ENCODE results near the gene SLC6A8.

The SLC6A8 gene

GRCh38 chrX:153717445-153717844 lies 29.7 kb downstream of the SLC6A8 start:
- Mint-ChIP-seq H3K9me3 (peaks cover 12% of the 10 kb centered on the region), H3K27me3 (ENCODE audit: low read depth) (no peaks in the 10 kb centered on the region), H3K4me1 (peaks cover 5% of the 10 kb centered on the region), H3K27ac (no peak overlapping the region), H3K4me3 (no peak overlapping the region), H3K36me3 (ENCODE audit: low read depth) (peaks cover 62% of the 10 kb centered on the region)
- TF ChIP-seq CTCF (IDR thresholded peaks at IDR 0.05; ENCODE audit: unreplicated experiment in 3 of 3), result no peak

- peaks cover 13% of the 10 kb centered on the region for H3K9me3 Mint-ChIP-seq
Observed at GRCh38 chrX:153719238-153719637, 31.5 kb downstream of the SLC6A8 start.

GRCh38 chrX:153719701-153720100 lies 32.0 kb downstream of the SLC6A8 start:
- peaks cover 47% of the 10 kb centered on the region for H3K36me3 Mint-ChIP-seq (ENCODE audit: low read depth)
- H3K4me3 Mint-ChIP-seq, result no peak overlapping the region
- H3K27me3 Mint-ChIP-seq (ENCODE audit: low read depth), result no peaks in the 10 kb centered on the region
- H3K9me3 Mint-ChIP-seq, result peaks cover 13% of the 10 kb centered on the region
- no peak overlapping the region for H3K27ac Mint-ChIP-seq
- TF ChIP-seq CTCF (IDR thresholded peaks at IDR 0.05; ENCODE audit: unreplicated experiment in 3 of 3), result no peak
- H3K4me1 Mint-ChIP-seq, result peaks cover 8% of the 10 kb centered on the region

More at GRCh38 chrX:153719238-153719637, 31.5 kb downstream of the SLC6A8 start:
- H3K4me1 Mint-ChIP-seq, result peaks cover 8% of the 10 kb centered on the region
- no peak overlapping the region for H3K4me3 Mint-ChIP-seq
- no peaks in the 10 kb centered on the region for H3K27me3 Mint-ChIP-seq (ENCODE audit: low read depth)
- TF ChIP-seq CTCF (IDR thresholded peaks at IDR 0.05; ENCODE audit: unreplicated experiment in 3 of 3), result no peak
- peaks cover 51% of the 10 kb centered on the region for H3K36me3 Mint-ChIP-seq (ENCODE audit: low read depth)
- H3K27ac Mint-ChIP-seq, result no peak overlapping the region

- Mint-ChIP-seq H3K4me1 (peaks cover 18% of the 10 kb centered on the region), H3K4me3 (peak overlapping the region; percentile 87 to 90 (median 87))
- no peak for TF ChIP-seq CTCF (IDR thresholded peaks at IDR 0.05; ENCODE audit: unreplicated experiment in 3 of 3)
Observed at GRCh38 chrX:153722704-153723350, 35.1 kb downstream of the SLC6A8 start.

GRCh38 chrX:153723351-153724251 lies 35.9 kb downstream of the SLC6A8 start:
- Mint-ChIP-seq H3K4me3 (peak overlapping the region; percentile 87 to 90 (median 87)), H3K4me1 (peaks cover 21% of the 10 kb centered on the region), H3K27me3 (ENCODE audit: low read depth) (peaks cover 6% of the 10 kb centered on the region), H3K36me3 (ENCODE audit: low read depth) (peaks cover 28% of the 10 kb centered on the region), H3K27ac (peak overlapping the region; percentile 47 to 91 (median 78)), H3K9me3 (peaks cover 16% of the 10 kb centered on the region)
- TF ChIP-seq CTCF (IDR thresholded peaks at IDR 0.05; ENCODE audit: unreplicated experiment in 3 of 3), result peak; percentile 9 to 40 (median 21)

More at GRCh38 chrX:153722704-153723350, 35.1 kb downstream of the SLC6A8 start:
- Mint-ChIP-seq H3K36me3 (ENCODE audit: low read depth) (peaks cover 27% of the 10 kb centered on the region), H3K27me3 (ENCODE audit: low read depth) (peaks cover 6% of the 10 kb centered on the region), H3K27ac (peak overlapping the region; percentile 47 to 91 (median 78)), H3K9me3 (peaks cover 16% of the 10 kb centered on the region)
